ENCODE data around the gene DPP6.

The DPP6 gene

DNA sequence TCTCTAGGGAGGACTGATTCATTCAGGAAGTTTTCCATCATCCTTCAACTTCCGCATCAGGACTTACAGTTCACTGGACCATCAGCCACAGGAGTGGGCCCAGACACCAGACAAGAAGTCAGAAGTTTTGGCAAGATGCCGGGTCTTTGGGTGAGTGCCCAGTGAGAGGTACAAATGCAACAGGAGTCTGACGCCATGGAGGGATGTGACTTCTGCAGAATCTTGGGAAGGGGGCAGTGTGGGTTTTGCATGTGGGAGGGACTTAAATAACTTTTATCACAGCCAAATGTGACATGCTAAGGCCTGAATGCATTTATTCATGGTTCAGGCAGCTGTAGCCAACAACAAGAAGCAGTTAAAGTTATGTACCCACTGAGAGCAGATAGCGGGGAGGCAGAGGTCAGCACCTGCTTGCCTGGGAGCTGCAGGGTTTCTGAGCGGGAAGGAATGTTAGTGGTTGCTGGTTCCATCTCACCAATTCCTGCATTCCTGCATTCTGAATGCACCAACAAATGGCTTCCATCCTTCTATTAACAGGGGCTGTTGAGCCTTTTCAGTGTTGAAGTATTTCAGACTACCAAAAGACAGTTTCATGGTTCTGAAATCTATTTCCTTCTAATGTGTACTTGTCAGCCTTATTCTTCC, 575.6 kb downstream of the DPP6 start:
- Histone ChIP-seq H3K27ac (no peak overlapping the region), H3K27me3 (replicated peaks) (no peaks in the 10 kb centered on the region), H3K4me3 (ENCODE audit: low read depth, low read length) (no peak overlapping the region), H3K36me3 (replicated peaks) (no peaks in the 10 kb centered on the region)
- in situ Hi-C loops (cut with HindIII; ENCODE audit: low pct_ligation_motif_present, low sequenced_read_pairs) = no loop called here
- TF ChIP-seq, protein P1, sequence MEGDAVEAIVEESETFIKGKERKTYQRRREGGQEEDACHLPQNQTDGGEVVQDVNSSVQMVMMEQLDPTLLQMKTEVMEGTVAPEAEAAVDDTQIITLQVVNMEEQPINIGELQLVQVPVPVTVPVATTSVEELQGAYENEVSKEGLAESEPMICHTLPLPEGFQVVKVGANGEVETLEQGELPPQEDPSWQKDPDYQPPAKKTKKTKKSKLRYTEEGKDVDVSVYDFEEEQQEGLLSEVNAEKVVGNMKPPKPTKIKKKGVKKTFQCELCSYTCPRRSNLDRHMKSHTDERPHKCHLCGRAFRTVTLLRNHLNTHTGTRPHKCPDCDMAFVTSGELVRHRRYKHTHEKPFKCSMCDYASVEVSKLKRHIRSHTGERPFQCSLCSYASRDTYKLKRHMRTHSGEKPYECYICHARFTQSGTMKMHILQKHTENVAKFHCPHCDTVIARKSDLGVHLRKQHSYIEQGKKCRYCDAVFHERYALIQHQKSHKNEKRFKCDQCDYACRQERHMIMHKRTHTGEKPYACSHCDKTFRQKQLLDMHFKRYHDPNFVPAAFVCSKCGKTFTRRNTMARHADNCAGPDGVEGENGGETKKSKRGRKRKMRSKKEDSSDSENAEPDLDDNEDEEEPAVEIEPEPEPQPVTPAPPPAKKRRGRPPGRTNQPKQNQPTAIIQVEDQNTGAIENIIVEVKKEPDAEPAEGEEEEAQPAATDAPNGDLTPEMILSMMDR (IDR thresholded peaks at IDR 0.05; ENCODE audit: low read depth, low read length, missing control alignments) = no peak
- no peak for DNase-seq

DNA sequence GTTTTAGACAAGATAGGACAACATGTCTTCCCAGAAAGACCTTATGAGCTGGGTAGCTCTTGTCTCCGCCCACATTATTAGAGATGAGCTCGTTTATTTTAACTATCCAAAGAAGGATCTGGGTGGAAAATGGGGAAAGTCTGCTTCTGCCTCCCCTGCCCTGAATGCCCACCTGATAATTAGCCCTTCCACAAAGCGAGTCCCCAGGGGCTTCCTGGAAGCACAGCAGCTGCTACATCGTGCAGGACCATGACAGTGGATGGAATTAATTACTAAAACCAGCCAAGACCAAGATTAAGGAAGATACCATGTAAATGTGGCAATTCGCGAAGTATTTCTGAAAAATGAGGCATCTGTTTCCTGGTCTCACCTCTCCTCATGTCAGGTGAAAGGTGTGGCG, 576.4 kb downstream of the DPP6 start:
- TF ChIP-seq, protein P1 (IDR thresholded peaks at IDR 0.05; ENCODE audit: low read depth, low read length, missing control alignments) = no peak
- Histone ChIP-seq H3K4me3 (ENCODE audit: low read depth, low read length) (no peak overlapping the region), H3K36me3 (replicated peaks) (no peaks in the 10 kb centered on the region), H3K27ac (no peak overlapping the region), H3K27me3 (replicated peaks) (no peaks in the 10 kb centered on the region)
- in situ Hi-C loops (cut with HindIII; ENCODE audit: low pct_ligation_motif_present, low sequenced_read_pairs) = no loop called here
- no peak for DNase-seq

DNA sequence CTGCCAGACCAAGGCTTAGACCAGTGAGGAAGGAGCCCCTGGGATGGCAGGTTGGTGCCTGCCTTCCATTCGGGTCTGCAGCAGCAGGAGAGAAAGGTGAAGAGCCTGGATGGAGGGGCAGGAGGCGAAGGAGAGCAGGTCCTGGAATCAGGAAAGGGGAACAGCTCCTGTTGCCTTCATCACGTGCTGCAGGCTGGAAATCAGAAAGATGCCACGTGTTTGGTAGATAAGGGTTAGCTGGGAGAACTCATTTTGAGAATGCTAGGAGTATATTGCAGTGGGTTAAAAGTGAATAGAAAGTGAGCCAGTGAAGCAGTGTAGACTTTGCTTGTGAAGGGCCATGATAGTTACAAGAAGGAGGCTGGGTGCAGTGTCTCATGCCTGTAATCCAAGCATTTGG, 579.0 kb downstream of the DPP6 start:
- TF ChIP-seq, protein P1 (IDR thresholded peaks at IDR 0.05; ENCODE audit: low read depth, low read length, missing control alignments) = no peak
- Histone ChIP-seq H3K4me3 (ENCODE audit: low read depth, low read length) (no peak overlapping the region), H3K27ac (no peak overlapping the region), H3K27me3 (replicated peaks) (no peaks in the 10 kb centered on the region), H3K36me3 (replicated peaks) (no peaks in the 10 kb centered on the region)
- in situ Hi-C loops (cut with HindIII; ENCODE audit: low pct_ligation_motif_present, low sequenced_read_pairs) = no loop called here
- DNase-seq = no peak

DNA sequence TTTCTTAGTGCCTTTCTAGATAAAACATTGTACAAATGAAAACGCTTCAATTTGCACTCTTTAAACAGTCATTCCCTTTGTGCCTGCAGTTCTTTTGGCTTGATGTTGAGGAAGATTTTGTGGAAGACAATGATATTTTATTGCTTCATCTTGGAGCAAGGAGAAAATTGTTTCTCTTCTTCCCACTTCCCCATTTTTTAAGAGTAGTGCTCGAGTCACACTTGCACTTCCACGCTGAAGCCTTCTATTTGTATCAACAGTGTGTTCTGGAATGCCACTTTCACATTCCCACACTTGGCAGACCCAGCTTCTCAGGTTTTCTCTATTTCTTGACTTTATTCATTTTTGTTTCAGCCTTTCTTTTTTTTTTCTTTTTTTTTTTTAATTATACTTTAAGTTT, 581.4 kb downstream of the DPP6 start:
- H3K27me3 ChIP-seq (replicated peaks) = no peaks in the 10 kb centered on the region
- TF ChIP-seq, protein P1 (IDR thresholded peaks at IDR 0.05; ENCODE audit: low read depth, low read length, missing control alignments) = no peak
- no peak for DNase-seq
- H3K36me3 ChIP-seq (replicated peaks) = no peaks in the 10 kb centered on the region
- H3K4me3 ChIP-seq (ENCODE audit: low read depth, low read length) = no peak overlapping the region
- H3K27ac ChIP-seq = no peak overlapping the region
- in situ Hi-C loops (cut with HindIII; ENCODE audit: low pct_ligation_motif_present, low sequenced_read_pairs) = no loop called here

DNA sequence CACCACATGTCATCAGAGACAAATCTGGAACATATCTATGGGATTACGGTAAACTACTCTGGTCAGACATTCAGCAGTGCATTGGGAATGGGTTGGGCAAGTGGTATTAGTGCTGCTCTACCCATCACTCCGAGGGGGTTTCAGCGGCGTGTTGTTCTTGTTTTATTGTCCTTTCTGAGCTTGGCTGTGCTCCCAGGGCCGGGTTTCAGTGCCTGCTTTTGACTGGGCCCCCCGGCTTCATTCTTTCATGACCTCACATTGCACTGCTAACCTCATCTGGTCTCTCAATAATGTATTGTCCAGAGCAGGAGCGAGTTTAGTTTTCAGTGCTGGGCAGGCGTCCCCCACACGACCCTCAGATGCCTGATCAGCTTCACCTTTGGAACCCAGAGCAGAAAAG, 586.1 kb downstream of the DPP6 start:
- Histone ChIP-seq H3K27me3 (replicated peaks) (no peaks in the 10 kb centered on the region), H3K27ac (no peak overlapping the region), H3K36me3 (replicated peaks) (no peaks in the 10 kb centered on the region), H3K4me3 (ENCODE audit: low read depth, low read length) (no peak overlapping the region)
- in situ Hi-C loops (cut with HindIII; ENCODE audit: low pct_ligation_motif_present, low sequenced_read_pairs) = no loop called here
- TF ChIP-seq, protein P1 (IDR thresholded peaks at IDR 0.05; ENCODE audit: low read depth, low read length, missing control alignments) = no peak
- no peak for DNase-seq

DNA sequence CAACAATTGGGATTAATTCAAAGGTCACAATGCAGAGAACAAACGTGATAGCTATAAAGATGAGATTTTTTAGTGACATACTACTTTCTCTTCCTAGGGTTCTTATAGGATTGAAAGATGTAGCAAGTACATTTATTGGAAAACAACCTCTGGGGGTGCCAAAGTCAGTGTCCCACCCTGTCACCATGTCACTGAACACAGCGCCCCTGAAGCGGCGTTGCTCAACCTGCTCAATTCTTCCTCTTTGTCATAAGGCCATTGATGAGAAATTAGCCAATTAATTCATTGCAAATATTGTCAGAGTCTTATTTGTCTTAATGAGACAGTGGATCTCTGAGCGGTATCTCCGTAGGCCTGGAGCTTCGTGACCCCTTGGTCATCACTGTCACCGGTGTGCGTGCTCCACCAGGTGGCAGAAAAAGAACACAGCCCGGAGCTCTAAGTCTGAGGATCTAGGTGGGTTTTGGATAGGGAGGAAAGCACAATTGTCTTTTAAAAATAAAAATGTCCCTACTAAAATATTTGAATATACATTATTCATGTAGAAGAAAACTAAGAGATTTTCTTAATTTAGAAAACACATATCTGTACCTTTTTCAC, 588.2 kb downstream of the DPP6 start:
- TF ChIP-seq, protein P1 (IDR thresholded peaks at IDR 0.05; ENCODE audit: low read depth, low read length, missing control alignments) = no peak
- Histone ChIP-seq H3K27me3 (replicated peaks) (no peaks in the 10 kb centered on the region), H3K27ac (no peak overlapping the region), H3K4me3 (ENCODE audit: low read depth, low read length) (no peak overlapping the region), H3K36me3 (replicated peaks) (no peaks in the 10 kb centered on the region)
- no peak for DNase-seq
- in situ Hi-C loops (cut with HindIII; ENCODE audit: low pct_ligation_motif_present, low sequenced_read_pairs) = no loop called here

Data from brain microvascular endothelial cell (primary cell).